Pulmonary artery endothelial cell (primary cell): ENCODE results near the gene YPEL2. TPM values are rescaled to one million over a fixed set of nuclear protein-coding genes. Genes with fewer than 3 reads are reported as not detected.

Experiments
- DNase-seq: peaks from one replicate; pipeline ENCODE4 v3.0.0-alpha.2; 2011; ENCODE audit warnings: low read depth, low spot score
- total RNA-seq: library from RNA; depleted of rRNA; stranded (reverse); fragments of >200 nt; gene quantifications from 2 replicates; pipeline ENCODE4 v1.2.3, GENCODE V29; 2014

Gene YPEL2
- total RNA-seq, 1 donor from 2014 or later = 29.9 TPM

DNA sequence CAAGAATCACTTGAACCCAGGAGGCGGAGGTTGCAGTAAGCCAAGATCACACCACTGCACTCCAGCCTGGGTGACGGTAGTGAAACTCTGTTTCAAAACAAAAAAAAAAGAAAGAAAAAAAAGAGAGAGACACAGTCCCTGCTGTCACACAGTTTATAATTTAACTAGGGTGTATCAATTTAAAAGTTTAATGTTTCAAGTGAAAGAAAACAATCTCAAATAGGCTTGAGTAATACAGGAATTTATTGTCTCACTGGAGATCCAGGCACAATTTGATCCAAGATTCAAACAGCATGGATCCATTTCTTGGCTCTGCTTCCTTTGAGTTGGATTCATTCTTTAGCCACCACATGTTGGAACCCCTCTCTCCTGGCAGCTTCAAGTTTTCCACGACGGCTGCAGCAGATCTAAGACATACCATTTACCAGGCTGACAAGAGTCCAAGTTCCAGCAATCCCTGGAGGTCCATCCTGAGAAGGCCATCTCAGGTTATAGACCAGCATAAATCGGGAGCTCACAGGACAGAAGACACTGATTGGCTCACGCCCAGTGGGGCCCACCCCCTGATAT, 97.5 kb downstream of the YPEL2 start:
- no peak for DNase-seq

- no peak for DNase-seq
These were observed 100.1 kb downstream of the YPEL2 start for GRCh38 chr17:59431601-59432000.

- DNase-seq = no peak
These were observed 101.2 kb downstream of the YPEL2 start for GRCh38 chr17:59432657-59433056.

DNA sequence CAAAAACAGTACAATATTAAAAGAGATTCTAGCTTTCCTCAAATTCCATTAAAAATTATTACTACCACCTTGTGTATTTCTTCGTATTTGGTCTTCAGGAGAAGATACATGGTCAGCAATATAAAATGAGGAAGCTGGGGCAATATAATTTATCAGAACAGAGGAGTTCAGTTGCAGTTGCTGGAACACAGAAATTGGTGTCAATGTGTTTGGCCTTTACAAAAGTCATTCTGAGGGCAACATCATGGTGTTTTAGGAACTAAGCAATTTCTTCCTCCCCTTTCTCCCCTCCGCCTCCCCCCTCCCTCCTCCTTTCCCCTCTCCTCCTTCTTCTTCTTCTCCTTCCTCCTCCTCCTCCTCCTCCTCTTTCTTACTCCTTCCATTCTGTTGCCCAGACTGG, 102.1 kb downstream of the YPEL2 start:
- no peak for DNase-seq

- DNase-seq = no peak
These were observed 103.0 kb downstream of the YPEL2 start for GRCh38 chr17:59434429-59434828.

DNA sequence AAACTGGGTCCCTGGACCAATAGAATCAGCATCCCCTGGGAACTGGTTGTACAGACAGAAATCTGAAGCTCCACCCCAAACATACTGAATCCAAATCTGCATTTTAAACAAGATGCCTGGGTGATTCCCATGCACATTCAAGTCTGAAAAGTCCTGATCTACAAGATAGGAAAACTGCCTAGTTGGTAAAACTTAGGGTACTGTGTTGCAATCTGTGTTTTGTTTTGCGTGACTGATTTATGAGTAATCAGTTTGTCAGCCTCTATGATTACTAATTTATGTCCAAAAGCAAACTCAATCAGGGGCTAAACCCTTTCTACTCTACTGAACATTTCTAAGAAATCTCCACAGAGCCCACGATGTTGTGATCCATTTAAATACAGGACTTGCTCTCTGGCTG, 103.8 kb downstream of the YPEL2 start:
- peak; percentile 52 for DNase-seq

DNA sequence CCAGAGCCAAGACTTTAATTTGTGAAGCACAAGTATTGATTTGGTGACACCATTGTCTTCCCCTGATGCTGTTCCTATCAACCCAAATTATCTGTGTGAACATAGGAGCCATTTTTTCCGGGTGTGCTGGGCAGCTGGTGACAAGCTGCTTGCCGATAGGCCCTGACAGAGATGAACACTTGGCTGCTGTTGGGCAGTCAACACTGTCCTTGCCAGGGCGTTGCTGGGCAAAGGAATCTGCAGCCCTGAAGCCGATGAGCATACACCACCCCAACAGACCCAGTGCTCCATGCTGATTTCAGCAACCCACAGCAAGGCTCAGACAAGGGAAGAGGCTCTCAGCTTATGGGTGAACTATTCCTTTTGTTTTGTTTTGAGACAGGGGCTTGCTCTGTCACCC, 105.4 kb downstream of the YPEL2 start:
- DNase-seq = no peak

DNA sequence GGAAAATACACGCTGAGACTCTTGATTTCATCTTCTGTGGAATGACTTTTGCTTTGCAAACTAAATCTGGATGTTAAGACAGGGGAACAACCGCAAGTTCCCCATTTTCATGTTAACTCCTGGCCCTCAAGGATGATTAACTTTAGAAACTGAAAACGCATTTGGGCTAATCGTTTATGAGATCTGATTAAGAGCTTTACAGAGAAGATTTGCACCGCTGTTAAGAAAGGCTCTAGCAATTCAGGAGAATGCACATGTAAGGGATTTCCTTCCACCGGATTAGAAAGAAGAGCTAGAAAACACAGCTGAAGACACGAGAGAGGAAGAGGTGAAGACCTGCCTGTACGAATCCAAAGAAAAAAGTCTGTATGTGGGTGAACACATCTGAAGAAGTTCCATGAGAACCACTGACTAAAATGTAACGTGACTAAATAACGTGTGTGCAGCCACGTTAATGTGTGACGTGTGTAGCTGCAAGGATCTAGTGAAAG, 106.4 kb downstream of the YPEL2 start:
- no peak for DNase-seq

GRCh38 chr17:59439262-59439661, 107.8 kb downstream of the YPEL2 start:
- DNase-seq = no peak

- no peak for DNase-seq
These were observed 108.3 kb downstream of the YPEL2 start for GRCh38 chr17:59439741-59440211.

DNA sequence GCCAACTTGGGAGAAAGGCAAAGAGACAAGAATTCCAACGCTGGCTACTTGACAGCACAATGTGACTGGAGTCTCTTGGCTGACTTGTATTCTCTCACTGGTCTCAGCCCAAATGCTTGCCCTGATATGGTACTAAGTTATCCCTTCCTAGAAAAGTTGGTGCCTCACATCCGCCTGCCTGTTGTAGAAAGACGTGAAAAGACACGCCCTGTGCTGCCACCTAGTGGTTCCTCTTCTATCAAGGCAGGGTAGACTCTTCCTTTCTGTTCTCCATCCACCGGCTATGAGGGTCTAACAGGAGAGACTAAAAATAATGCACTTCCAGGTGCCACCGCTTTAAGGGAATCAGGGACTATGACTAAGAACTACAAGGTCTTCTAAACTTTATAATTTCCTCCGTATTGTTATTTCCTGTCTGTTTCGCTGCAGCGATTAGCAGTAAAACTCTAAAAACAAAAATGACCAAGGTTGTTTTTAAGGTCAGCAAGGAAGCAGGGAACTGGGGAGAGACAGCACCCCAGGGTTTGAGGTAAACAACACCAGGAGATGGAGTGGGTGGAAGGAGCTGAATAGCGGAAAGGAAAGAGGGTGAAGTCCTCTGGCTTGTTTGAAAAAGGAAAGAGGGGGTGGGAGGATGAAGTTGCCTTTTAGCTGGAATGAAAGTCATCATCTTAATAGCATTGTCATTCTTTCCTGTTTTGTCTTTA, 109.5 kb downstream of the YPEL2 start:
- DNase-seq = peak; percentile 95

DNA sequence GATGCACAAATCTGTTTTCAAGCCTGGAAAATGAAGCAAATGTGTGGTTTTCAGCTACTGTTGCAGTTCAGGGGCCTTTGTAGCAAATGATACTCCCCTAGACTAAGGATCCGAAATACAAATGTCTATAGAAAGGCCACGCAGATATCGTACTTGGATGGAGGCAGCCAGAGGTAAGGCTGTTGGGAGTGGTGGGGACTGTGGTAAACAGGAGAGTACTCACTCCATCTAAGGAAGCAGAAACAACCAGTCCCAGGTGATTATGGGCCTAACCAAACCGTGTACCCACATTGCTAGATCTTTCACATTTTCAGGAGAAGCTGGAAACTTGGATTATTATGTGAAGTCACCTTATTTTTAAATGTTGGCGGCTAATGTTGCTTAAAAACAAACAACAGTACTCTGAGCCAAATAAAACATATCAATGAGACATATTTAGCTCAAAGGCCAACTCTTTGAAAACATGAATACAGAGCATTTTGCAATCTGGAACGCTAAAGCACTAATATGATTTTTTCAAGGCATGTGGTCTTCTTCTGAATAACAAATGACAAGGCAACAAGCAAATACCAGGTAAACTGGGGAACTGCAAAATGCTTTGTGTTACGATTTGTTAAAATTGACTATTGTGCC, 110.1 kb downstream of the YPEL2 start:
- DNase-seq = no peak

GRCh38 chr17:59443106-59443505, 111.7 kb downstream of the YPEL2 start:
- no peak for DNase-seq

Other genes starting within 250 kb of the YPEL2 start
- 58.8 and 80.2 TPM in 2 replicates for gene TRIM37, start 224.8 kb upstream of the YPEL2 start, total RNA-seq
- gene SKA2, start 176.5 kb upstream of the YPEL2 start, total RNA-seq = 50.2 and 83.2 TPM in 2 replicates
- 13.3 and 19.4 TPM in 2 replicates for gene PRR11, start 175.9 kb upstream of the YPEL2 start, total RNA-seq
- 29.1 and 34.9 TPM in 2 replicates for gene SMG8, start 121.6 kb upstream of the YPEL2 start, total RNA-seq
- 3.2 and 5.0 TPM in 2 replicates for gene GDPD1, start 111.1 kb upstream of the YPEL2 start, total RNA-seq
- gene DHX40, start 234.0 kb downstream of the YPEL2 start, total RNA-seq = 57.6 and 58.6 TPM in 2 replicates